KOPT-K1 (cell line): ENCODE data around the gene SLAMF6.
A peak's percentile ranks its signal among the peaks of the same experiment; 100 is the strongest.

Source experiments
- H3K27ac ChIP-seq: fragments of 200-600 bp; sonication (generic); 2 replicates; pipeline ENCODE4 v1.5.1; 2016; ENCODE audit warnings: antibody characterized with exemption, mild to moderate bottlenecking, low read depth, low read length; ENCODE audit not compliant: poor library complexity, severe bottlenecking
- H3K36me3 ChIP-seq: fragments of 200-600 bp; sonication (generic); 2 replicates; pipeline ENCODE4 v1.5.1; 2017; ENCODE audit warnings: antibody characterized with exemption, mild to moderate bottlenecking, low read length, moderate library complexity; ENCODE audit not compliant: insufficient read depth
- H3K9me3 ChIP-seq: fragments of 200-600 bp; sonication (generic); 2 replicates; pipeline ENCODE4 v1.5.1; 2017; ENCODE audit warnings: antibody characterized with exemption, low read length, mild to moderate bottlenecking; ENCODE audit not compliant: insufficient read depth, poor library complexity, severe bottlenecking

Gene SLAMF6

GRCh38 chr1:160550572-160551034 lies 27.5 kb upstream of the SLAMF6 start:
- peak overlapping the region; percentile 12 for H3K27ac ChIP-seq
- peaks cover 61% of the 10 kb centered on the region for H3K36me3 ChIP-seq
- no peaks in the 10 kb centered on the region for H3K9me3 ChIP-seq

DNA sequence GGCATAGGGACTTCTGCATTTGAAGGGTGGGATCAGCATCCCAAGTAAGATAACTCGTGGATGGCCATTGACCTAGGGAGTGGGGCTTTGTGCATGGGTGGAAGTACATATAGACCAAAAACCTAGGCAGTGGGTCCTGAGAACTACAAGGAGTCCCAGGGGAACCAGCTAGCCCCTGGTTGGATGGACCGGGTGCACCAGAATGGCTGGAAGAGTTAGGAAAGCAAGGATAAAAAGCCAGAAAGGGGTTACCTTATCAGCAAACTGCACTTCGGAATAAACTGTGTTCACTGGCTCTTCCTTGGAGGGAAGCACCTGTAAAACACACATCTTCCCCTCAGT lies 26.6 kb upstream of the SLAMF6 start:
- peaks cover 61% of the 10 kb centered on the region for H3K36me3 ChIP-seq
- peak overlapping the region; percentile 12 for H3K27ac ChIP-seq
- no peaks in the 10 kb centered on the region for H3K9me3 ChIP-seq

DNA sequence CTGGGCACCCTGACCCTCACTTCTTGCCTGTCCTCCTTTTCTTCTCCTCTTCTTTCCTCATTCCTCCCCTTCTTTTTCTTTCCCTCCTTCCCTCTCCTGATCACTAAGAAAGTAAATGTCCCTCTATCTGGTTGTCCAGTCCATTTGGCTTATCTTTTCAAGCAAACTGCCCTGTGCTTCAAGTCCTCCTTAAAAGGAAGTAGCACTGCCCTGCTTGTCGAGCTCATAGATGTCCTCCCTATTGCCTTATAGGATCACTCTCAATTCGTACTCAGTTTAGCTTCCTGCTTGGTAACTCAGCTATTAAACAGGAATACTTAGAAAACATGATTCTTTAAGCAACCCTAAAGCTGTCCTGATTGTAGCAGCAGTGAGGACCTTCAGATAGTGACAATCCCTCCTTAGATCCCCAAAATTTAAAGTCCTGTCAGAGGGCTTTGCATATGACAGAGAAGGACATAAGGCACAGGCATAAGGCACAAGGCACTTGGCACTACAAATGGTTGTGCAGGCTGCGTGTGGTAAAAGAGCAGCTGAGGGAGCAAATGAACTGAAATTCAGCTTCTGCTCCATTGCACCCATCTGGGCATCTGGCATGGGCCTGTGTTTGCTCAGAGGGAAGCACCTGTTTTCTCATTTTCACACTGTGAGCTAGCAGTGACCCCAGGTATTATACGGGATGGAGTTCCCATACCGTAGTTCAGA lies 26.1 kb upstream of the SLAMF6 start:
- no peaks in the 10 kb centered on the region for H3K9me3 ChIP-seq
- peaks cover 61% of the 10 kb centered on the region for H3K36me3 ChIP-seq
- H3K27ac ChIP-seq: no peak overlapping the region

DNA sequence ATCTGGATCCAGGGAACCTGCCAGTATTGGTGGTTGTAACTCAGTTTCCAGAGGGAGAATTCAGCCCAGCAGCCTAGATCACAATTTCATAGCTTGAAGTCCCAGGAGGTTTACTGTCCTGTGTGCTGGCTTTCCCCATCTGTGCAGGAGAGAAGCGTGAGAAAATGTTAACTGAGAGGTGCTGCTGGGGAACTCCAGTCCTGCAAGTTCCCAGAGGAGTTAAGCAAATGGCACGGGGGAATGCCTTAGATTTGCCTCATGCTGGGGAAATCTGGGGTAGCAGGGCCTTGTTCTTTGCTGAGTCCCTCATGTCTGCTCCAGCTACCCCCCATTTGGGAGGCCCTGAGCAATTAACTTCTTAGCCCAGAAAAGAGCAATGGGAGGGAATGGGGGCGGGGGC lies 25.1 kb upstream of the SLAMF6 start:
- peaks cover 54% of the 10 kb centered on the region for H3K36me3 ChIP-seq
- no peak overlapping the region for H3K27ac ChIP-seq
- no peaks in the 10 kb centered on the region for H3K9me3 ChIP-seq

DNA sequence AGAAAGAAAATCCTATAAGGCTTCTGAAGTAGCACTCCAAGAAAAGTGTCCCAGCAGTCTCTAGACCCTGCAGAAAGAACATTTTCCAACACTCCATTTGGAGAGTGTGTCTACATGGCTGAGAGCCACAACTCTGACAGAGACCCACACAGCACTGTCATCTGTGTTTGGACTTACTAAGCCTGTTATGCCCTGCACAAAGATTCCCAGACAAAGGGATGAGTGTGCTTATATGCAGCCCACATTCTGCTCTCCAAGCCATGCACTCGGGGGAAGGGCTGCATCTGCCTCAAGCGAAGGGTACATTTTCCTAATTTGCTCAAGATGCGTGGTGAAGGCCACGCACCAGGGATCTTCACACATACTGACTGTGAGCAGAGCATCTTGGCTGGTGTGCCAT lies 24.4 kb upstream of the SLAMF6 start:
- Histone ChIP-seq H3K9me3 (no peaks in the 10 kb centered on the region), H3K36me3 (peaks cover 46% of the 10 kb centered on the region), H3K27ac (peak overlapping the region; percentile 2)

GRCh38 chr1:160546942-160547341 lies 23.9 kb upstream of the SLAMF6 start:
- H3K9me3 ChIP-seq: no peaks in the 10 kb centered on the region

DNA sequence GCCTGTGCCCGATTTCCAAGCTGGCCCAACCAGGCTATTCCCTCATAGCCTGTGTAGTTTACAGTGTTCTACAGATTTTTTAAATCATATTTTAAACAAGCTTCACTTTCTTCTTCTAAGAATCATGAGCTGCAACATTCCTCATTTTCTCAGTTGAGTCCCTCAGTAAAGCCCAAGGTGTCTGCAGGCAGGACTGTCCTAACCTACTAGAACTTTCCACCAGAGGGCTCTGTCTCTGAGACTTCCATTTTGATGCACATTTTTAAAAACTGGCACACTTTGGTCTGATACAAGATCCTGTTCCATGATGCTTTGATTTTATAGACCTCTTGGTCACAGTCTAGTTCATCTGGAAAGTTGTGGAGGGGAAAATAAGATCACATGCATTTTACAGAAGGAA lies 21.6 kb upstream of the SLAMF6 start:
- H3K27ac ChIP-seq: peak overlapping the region; percentile 48
- peaks cover 18% of the 10 kb centered on the region; the same call in 1 of the 2 replicates for H3K36me3 ChIP-seq

More at GRCh38 chr1:160546942-160547341, 23.9 kb upstream of the SLAMF6 start:
- Histone ChIP-seq H3K27ac (peak overlapping the region; percentile 2), H3K36me3 (peaks cover 41% of the 10 kb centered on the region)

GRCh38 chr1:160542303-160542945 lies 19.4 kb upstream of the SLAMF6 start:
- peak overlapping the region; percentile 97 for H3K27ac ChIP-seq
- no peaks in the 10 kb centered on the region for H3K9me3 ChIP-seq
- peaks cover 2% of the 10 kb centered on the region; the same call in 1 of the 2 replicates for H3K36me3 ChIP-seq

More for the DNA sequence above, 21.6 kb upstream of the SLAMF6 start:
- H3K9me3 ChIP-seq: no peaks in the 10 kb centered on the region

- no peaks in the 10 kb centered on the region for H3K36me3 ChIP-seq
- peak overlapping the region; percentile 97 for H3K27ac ChIP-seq
- H3K9me3 ChIP-seq: peaks cover 5% of the 10 kb centered on the region
Measured at GRCh38 chr1:160541622-160542302, 18.7 kb upstream of the SLAMF6 start.

DNA sequence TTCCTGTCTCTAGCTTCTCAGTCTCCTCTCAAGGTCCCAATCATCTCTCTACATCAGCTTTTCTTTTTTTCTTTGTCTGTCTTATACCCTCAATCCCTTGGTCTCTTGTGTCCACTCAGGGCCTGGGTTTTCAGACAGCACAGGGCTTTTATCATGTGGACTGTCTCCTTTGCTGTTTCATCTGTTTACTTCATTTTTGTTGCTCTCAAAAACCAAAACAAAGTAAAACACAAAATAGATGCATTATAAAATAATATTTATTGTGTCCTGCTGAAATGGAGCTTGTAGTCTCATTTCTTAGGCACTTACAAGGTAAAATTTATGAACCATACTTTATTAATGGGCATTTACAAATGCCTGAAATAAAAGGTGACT lies 17.8 kb upstream of the SLAMF6 start:
- Histone ChIP-seq H3K27ac (peak overlapping the region; percentile 97), H3K9me3 (peaks cover 14% of the 10 kb centered on the region), H3K36me3 (no peaks in the 10 kb centered on the region)

GRCh38 chr1:160539990-160540858 lies 17.2 kb upstream of the SLAMF6 start:
- peak overlapping the region; percentile 97 for H3K27ac ChIP-seq

GRCh38 chr1:160539684-160539989 lies 16.6 kb upstream of the SLAMF6 start:
- H3K27ac ChIP-seq: peak overlapping the region; percentile 97
- H3K9me3 ChIP-seq: peaks cover 26% of the 10 kb centered on the region
- H3K36me3 ChIP-seq: no peaks in the 10 kb centered on the region

More at GRCh38 chr1:160539990-160540858, 17.2 kb upstream of the SLAMF6 start:
- H3K36me3 ChIP-seq: no peaks in the 10 kb centered on the region
- H3K9me3 ChIP-seq: peaks cover 20% of the 10 kb centered on the region

DNA sequence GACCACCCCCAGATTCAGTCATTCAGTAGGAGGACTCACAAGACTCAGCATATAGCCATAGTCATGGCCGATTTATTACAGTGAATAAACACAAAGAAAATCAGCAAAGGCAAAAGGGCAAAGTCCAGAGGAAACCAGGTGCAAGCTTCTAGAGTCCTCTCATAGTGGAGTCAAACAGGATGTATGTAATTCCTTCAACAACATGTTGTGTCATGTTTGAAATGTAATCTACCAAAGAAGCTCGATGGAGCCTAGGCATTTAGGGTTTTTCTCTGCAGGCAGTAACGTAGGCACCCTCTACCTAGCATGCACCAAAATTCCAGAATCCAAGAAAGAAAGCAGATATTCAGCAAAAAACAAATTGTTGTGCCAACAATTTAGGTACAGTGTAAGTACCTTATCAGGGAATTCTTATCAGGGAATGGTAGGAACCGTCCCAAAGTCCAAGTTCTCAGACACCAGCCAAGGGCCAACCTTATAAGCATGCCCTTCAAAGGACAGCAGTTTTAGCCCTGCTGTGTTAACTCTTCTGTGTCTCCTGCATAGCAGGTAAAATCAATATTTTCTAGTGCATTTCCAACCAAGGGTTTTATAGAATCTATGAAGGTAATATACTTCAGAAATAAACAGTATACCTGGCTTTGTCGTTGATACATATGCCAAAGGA lies 16.1 kb upstream of the SLAMF6 start:
- H3K36me3 ChIP-seq: no peaks in the 10 kb centered on the region
- peak overlapping the region; percentile 97 for H3K27ac ChIP-seq
- H3K9me3 ChIP-seq: peaks cover 31% of the 10 kb centered on the region
